HG03064 (cell line): Measurements from ENCODE around the gene CUEDC1.

ENCODE experiments used
- ATAC-seq: cut with Tn5 transposase; IDR thresholded peaks from one replicate; pipeline ENCODE4 v1.9.1; 2021; ENCODE audit warnings: low read depth; ENCODE audit not compliant: unreplicated experiment

CUEDC1 gene

GRCh38 chr17:57955183-57955931 lies at the start of gene CUEDC1:
Gene CUEDC1 (minus strand): TSS chr17:57955412. CDS start chr17:57885564, 69,848 bp downstream.
- no peak for ATAC-seq

GRCh38 chr17:58004060-58004459 lies 48.8 kb upstream of the CUEDC1 start:
- no peak for ATAC-seq

GRCh38 chr17:58002973-58003372 lies 47.8 kb upstream of the CUEDC1 start:
- no peak for ATAC-seq

- ATAC-seq: no peak
Measured at GRCh38 chr17:58002154-58002948, 47.1 kb upstream of the CUEDC1 start.

- no peak for ATAC-seq
Measured at GRCh38 chr17:58001461-58002124, 46.4 kb upstream of the CUEDC1 start.

- ATAC-seq: no peak
Measured at GRCh38 chr17:57999496-58000017, 44.3 kb upstream of the CUEDC1 start.

GRCh38 chr17:57999010-57999495 lies 43.8 kb upstream of the CUEDC1 start:
- ATAC-seq: no peak

GRCh38 chr17:57997085-57997809 lies 42.0 kb upstream of the CUEDC1 start:
- ATAC-seq: no peak

- no peak for ATAC-seq
Measured at GRCh38 chr17:57995076-57995956, 40.1 kb upstream of the CUEDC1 start.

- no peak for ATAC-seq
Measured at GRCh38 chr17:57994436-57994835, 39.2 kb upstream of the CUEDC1 start.

- no peak for ATAC-seq
Measured at GRCh38 chr17:57993471-57994365, 38.5 kb upstream of the CUEDC1 start.

GRCh38 chr17:57991537-57991936 lies 36.3 kb upstream of the CUEDC1 start:
- no peak for ATAC-seq

- ATAC-seq: no peak
Measured at GRCh38 chr17:57990037-57990436, 34.8 kb upstream of the CUEDC1 start.

- peak; percentile 66 for ATAC-seq
Measured at GRCh38 chr17:57988301-57989250, 33.4 kb upstream of the CUEDC1 start.

GRCh38 chr17:57987581-57988300 lies 32.5 kb upstream of the CUEDC1 start, which contains the start of gene VEZF1:
Gene VEZF1 (minus strand): TSS chr17:57988254. CDS start chr17:57988111, 143 bp downstream.
- ATAC-seq: peak; percentile 64

GRCh38 chr17:57986841-57987580 lies 31.8 kb upstream of the CUEDC1 start:
- ATAC-seq: no peak
